Stromal cell of bone marrow (primary cell): ENCODE measurements around the gene PRDM1.
A peak's percentile ranks its signal among the peaks of the same experiment; 100 is the strongest.

Experiments
- DNase-seq: peaks from one replicate; pipeline ENCODE4 v3.0.0-alpha.2; 2012; ENCODE audit warnings: low read depth

Gene PRDM1

GRCh38 chr6:106085984-106086813, at the start of gene PRDM1:
PRDM1 (plus strand) TSS chr6:106086336; CDS start chr6:106086554, 218 bp downstream.
- DNase-seq, result peak; percentile 21

GRCh38 chr6:106037060-106037459, 49.1 kb upstream of the PRDM1 start:
- DNase-seq, result peak; percentile 58

GRCh38 chr6:106039897-106040592, 46.1 kb upstream of the PRDM1 start:
- DNase-seq, result no peak

- DNase-seq, result no peak
These were observed 42.0 kb upstream of the PRDM1 start for GRCh38 chr6:106044151-106044550.

GRCh38 chr6:106045077-106045476, 41.1 kb upstream of the PRDM1 start:
- DNase-seq, result no peak

GRCh38 chr6:106046116-106046853, 39.9 kb upstream of the PRDM1 start:
- no peak for DNase-seq

GRCh38 chr6:106046854-106047200, 39.3 kb upstream of the PRDM1 start:
- DNase-seq, result no peak

- no peak for DNase-seq
These were observed 37.8 kb upstream of the PRDM1 start for GRCh38 chr6:106048336-106048735.

- no peak for DNase-seq
These were observed 35.6 kb upstream of the PRDM1 start for GRCh38 chr6:106050538-106050937.

GRCh38 chr6:106051226-106051625, 34.9 kb upstream of the PRDM1 start:
- no peak for DNase-seq

- DNase-seq, result no peak
These were observed 32.5 kb upstream of the PRDM1 start for GRCh38 chr6:106053484-106054205.

GRCh38 chr6:106055489-106055888, 30.6 kb upstream of the PRDM1 start:
- DNase-seq, result no peak

GRCh38 chr6:106056060-106056745, 29.9 kb upstream of the PRDM1 start:
- DNase-seq, result no peak

- DNase-seq, result no peak
These were observed 29.3 kb upstream of the PRDM1 start for GRCh38 chr6:106056746-106057390.

- no peak for DNase-seq
These were observed 26.8 kb upstream of the PRDM1 start for GRCh38 chr6:106059331-106059730.

GRCh38 chr6:106060167-106060566, 26.0 kb upstream of the PRDM1 start:
- no peak for DNase-seq

- DNase-seq, result peak; percentile 30
These were observed 22.7 kb upstream of the PRDM1 start for GRCh38 chr6:106063448-106063850.

- DNase-seq, result no peak
These were observed 22.0 kb upstream of the PRDM1 start for GRCh38 chr6:106064142-106064541.

GRCh38 chr6:106064756-106065155, 21.4 kb upstream of the PRDM1 start:
- DNase-seq, result no peak

- DNase-seq, result no peak
These were observed 19.1 kb upstream of the PRDM1 start for GRCh38 chr6:106066989-106067388.

GRCh38 chr6:106069478-106069877, 16.7 kb upstream of the PRDM1 start:
- peak; percentile 58 for DNase-seq
